Peyer's patch (tissue), 4 donors: ENCODE data around the gene SAG. TPM values are rescaled to one million over a fixed set of nuclear protein-coding genes. Genes with fewer than 3 reads are reported as not detected.

Experiments
- DNase-seq, 3 donors: peaks; one replicate each; pipeline ENCODE4 v3.0.0-alpha.2; 2017 to 2019
- H3K27ac ChIP-seq, 4 donors: fragments of 200-600 bp; sonication (generic); one replicate each; pipeline ENCODE4 v1.5.1; 2016 to 2019
- H3K27me3 ChIP-seq, 2 donors: fragments of 200-600 bp; sonication (generic); one replicate each; pipeline ENCODE4 v1.5.1; 2019
- H3K36me3 ChIP-seq, 3 donors: fragments of 200-600 bp; sonication (generic); one replicate each; pipeline ENCODE4 v1.5.1; 2016 to 2019
- H3K4me1 ChIP-seq, 4 donors: fragments of 200-600 bp; sonication (generic); one replicate each; pipeline ENCODE4 v1.5.1; 2016 to 2019
- H3K4me3 ChIP-seq, 4 donors: fragments of 200-600 bp; sonication (generic); 1 replicate in 3 of 4; 2 replicates in 1 of 4; pipeline ENCODE4 v1.5.1; 2016 to 2019; ENCODE audit warnings: mild to moderate bottlenecking in 1 of 4
- H3K9me3 ChIP-seq, 4 donors: fragments of 200-600 bp; sonication (generic); one replicate each; pipeline ENCODE4 v1.5.1; 2016 to 2019; ENCODE audit warnings: mild to moderate bottlenecking in 1 of 4
- POLR2A ChIP-seq, 2 donors: fragments of 450-650 bp; IDR thresholded peaks; one replicate each; pipeline ENCODE4 v1.5.1; 2017; ENCODE audit warnings: antibody characterized with exemption in 2 of 2, mild to moderate bottlenecking in 2 of 2, moderate library complexity in 2 of 2
- total RNA-seq, 4 donors: library from RNA; depleted of rRNA; stranded (reverse); fragments of >200 nt; gene quantifications; one replicate each; pipeline ENCODE4 v1.1.0, GENCODE V29; 2016
- TF ChIP-seq, protein P1 (sequence below), 6 experiments: fragments of 450-650 bp in 4 of 6; fragments of 200-600 bp in 2 of 6; sonication (generic) in 1 of 6; IDR thresholded peaks; one replicate each; pipeline ENCODE4 v1.5.1; 2017 to 2019; ENCODE audit warnings: antibody characterized with exemption in 6 of 6, mild to moderate bottlenecking in 3 of 6, moderate library complexity in 1 of 6

SAG gene
- total RNA-seq, 4 donors from 2014 or later: not detected

DNA sequence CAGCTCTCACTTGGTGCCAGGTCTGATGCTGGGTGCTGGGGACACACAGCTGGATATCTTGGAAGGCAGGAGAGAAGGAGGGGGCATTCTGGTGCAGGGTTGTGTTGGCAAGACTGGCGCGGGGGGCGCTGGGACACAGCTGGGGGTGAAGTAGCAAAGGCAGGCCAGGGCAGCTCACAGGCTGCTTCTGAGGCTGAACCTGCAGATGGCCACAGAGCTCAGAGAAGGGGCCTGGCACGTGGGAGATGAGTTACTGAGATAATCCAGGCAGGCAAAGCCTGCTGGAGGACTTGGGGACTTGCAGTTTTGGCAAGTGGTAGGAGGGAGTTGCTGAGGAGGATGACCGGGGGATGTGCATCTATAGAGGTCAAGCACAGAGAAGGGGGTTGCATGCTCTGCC, 30.4 kb downstream of the SAG start:
- no peaks in the 10 kb centered on the region for H3K36me3 ChIP-seq
- H3K27me3 ChIP-seq: no peaks in the 10 kb centered on the region
- no peaks in the 10 kb centered on the region for H3K9me3 ChIP-seq
- H3K27ac ChIP-seq: no peak overlapping the region
- no peak for DNase-seq
- no peak overlapping the region for H3K4me3 ChIP-seq
- H3K4me1 ChIP-seq: peaks cover 0 to 5% (median 2%) of the 10 kb centered on the region in 4 donors
- TF ChIP-seq, protein P1, sequence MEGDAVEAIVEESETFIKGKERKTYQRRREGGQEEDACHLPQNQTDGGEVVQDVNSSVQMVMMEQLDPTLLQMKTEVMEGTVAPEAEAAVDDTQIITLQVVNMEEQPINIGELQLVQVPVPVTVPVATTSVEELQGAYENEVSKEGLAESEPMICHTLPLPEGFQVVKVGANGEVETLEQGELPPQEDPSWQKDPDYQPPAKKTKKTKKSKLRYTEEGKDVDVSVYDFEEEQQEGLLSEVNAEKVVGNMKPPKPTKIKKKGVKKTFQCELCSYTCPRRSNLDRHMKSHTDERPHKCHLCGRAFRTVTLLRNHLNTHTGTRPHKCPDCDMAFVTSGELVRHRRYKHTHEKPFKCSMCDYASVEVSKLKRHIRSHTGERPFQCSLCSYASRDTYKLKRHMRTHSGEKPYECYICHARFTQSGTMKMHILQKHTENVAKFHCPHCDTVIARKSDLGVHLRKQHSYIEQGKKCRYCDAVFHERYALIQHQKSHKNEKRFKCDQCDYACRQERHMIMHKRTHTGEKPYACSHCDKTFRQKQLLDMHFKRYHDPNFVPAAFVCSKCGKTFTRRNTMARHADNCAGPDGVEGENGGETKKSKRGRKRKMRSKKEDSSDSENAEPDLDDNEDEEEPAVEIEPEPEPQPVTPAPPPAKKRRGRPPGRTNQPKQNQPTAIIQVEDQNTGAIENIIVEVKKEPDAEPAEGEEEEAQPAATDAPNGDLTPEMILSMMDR (IDR thresholded peaks at IDR 0.05): no peak
- no peak for TF ChIP-seq POLR2A (IDR thresholded peaks at IDR 0.05)

DNA sequence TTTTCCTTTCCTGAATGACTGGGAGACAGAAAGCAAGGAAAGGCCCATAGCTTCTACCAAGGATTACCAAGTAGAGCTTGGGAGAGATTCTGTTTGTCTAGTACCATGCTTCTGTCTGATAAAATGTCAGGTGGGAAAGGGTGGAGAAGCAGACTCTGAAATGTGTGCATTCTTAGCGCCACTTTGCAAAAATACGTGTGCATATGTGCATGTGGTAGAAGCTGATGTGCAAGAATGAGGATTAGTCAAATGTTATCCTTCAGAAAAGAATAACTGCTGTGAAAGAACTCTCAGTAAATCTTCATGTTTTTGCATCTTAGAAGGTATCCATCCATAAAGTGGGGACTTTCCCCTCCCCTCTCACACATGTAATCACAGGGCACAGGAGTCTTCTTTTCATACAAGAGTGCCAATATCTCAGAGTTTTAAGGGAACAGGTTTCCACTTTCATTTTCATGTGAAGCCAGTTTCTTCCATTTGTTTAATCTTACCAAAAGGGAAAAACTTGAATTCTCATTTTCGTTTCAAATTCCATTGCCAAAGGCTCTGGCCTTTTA, 31.3 kb downstream of the SAG start:
- TF ChIP-seq POLR2A (IDR thresholded peaks at IDR 0.05): no peak
- TF ChIP-seq, protein P1 (IDR thresholded peaks at IDR 0.05): no peak

GRCh38 chr2:233339427-233339826, 31.8 kb downstream of the SAG start:
- Histone ChIP-seq H3K4me1 (peaks cover 0 to 5% (median 0%) of the 10 kb centered on the region in 4 donors), H3K4me3 (no peak overlapping the region), H3K27me3 (no peaks in the 10 kb centered on the region), H3K27ac (no peak overlapping the region), H3K9me3 (no peaks in the 10 kb centered on the region), H3K36me3 (no peaks in the 10 kb centered on the region)
- DNase-seq: no peak
- TF ChIP-seq, protein P1 (IDR thresholded peaks at IDR 0.05): no peak

More for the DNA sequence above, 31.3 kb downstream of the SAG start:
- no peaks in the 10 kb centered on the region for H3K9me3 ChIP-seq
- H3K4me3 ChIP-seq: no peak overlapping the region
- peaks cover 0 to 5% (median 0%) of the 10 kb centered on the region in 4 donors for H3K4me1 ChIP-seq
- no peak overlapping the region for H3K27ac ChIP-seq
- no peaks in the 10 kb centered on the region for H3K27me3 ChIP-seq
- DNase-seq: no peak
- H3K36me3 ChIP-seq: no peaks in the 10 kb centered on the region

- Histone ChIP-seq H3K9me3 (no peaks in the 10 kb centered on the region), H3K36me3 (no peaks in the 10 kb centered on the region), H3K27ac (no peak overlapping the region), H3K27me3 (no peaks in the 10 kb centered on the region), H3K4me1 (peaks cover 0 to 5% (median 0%) of the 10 kb centered on the region in 4 donors), H3K4me3 (no peak overlapping the region)
- no peak for DNase-seq
- no peak for TF ChIP-seq POLR2A (IDR thresholded peaks at IDR 0.05)
- TF ChIP-seq, protein P1 (IDR thresholded peaks at IDR 0.05): no peak
These were observed 33.7 kb downstream of the SAG start for GRCh38 chr2:233341296-233341695.

DNA sequence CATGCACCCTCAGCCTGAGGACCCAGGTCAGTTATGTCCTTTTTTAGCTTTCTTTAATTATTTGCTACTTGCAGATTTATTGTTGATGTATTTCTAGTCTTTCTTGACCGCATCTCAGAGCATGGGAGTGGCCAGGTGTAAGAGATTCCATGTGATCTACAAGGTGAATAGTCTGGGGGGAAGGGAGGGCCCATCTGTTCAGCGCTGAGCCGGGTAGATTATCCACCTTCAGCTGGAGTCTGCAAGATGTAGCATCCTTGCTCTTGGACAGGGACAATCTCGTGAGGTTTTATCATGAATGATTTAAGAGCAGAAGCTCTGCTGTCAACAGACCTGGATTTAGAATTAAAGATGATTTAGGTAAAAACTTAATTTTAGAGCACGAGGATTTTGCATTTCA, 34.7 kb downstream of the SAG start:
- Histone ChIP-seq H3K4me1 (no peaks in the 10 kb centered on the region), H3K27me3 (no peaks in the 10 kb centered on the region), H3K27ac (no peak overlapping the region), H3K9me3 (no peaks in the 10 kb centered on the region), H3K4me3 (no peak overlapping the region), H3K36me3 (no peaks in the 10 kb centered on the region)
- TF ChIP-seq POLR2A (IDR thresholded peaks at IDR 0.05): no peak
- TF ChIP-seq, protein P1 (IDR thresholded peaks at IDR 0.05): no peak
- no peak for DNase-seq
